WTC11 (cell line): ENCODE measurements around the gene NAXD. TPM values are rescaled to one million over a fixed set of nuclear protein-coding genes. Genes with fewer than 3 reads are reported as not detected.

Experiments
- ATAC-seq: fragments of 200-7000 bp; cut with Tn5 transposase; 2 replicates; pipeline ENCODE4 v1.10.0; 2021; ENCODE audit warnings: mild to moderate bottlenecking, moderate library complexity
- CTCF ChIA-PET: fragments of 300-600 bp; sonication (Branson Sonifier 250); formaldehyde crosslinking; loops from one replicate; lab custom pipeline; 2021; ENCODE audit warnings: antibody characterized with exemption; lab: Charles Lee
- POLR2A ChIA-PET: fragments of 350-600 bp; sonication (Branson Sonifier 250); formaldehyde crosslinking; loops from one replicate; lab custom pipeline; 2021; ENCODE audit warnings: antibody characterized with exemption; lab: Charles Lee
- DNase-seq: peaks from one replicate; pipeline ENCODE4 v3.0.0; 2021; ENCODE audit warnings: low spot score
- H3K27ac Mint-ChIP-seq: 2 replicates; pipeline ENCODE4 v1.8.0; 2021; ENCODE audit warnings: mixed read lengths
- H3K27me3 Mint-ChIP-seq: 2 replicates; pipeline ENCODE4 v1.8.0; 2021; ENCODE audit warnings: low read depth, mild to moderate bottlenecking, moderate library complexity, mixed read lengths
- H3K36me3 Mint-ChIP-seq: 2 replicates; pipeline ENCODE4 v1.8.0; 2021; ENCODE audit warnings: mixed read lengths
- H3K4me1 Mint-ChIP-seq: 2 replicates; pipeline ENCODE4 v1.8.0; 2022; ENCODE audit warnings: mixed read lengths
- H3K4me3 Mint-ChIP-seq: 2 replicates; pipeline ENCODE4 v1.8.0; 2021; ENCODE audit warnings: mild to moderate bottlenecking, moderate library complexity, mixed read lengths
- H3K9me3 Mint-ChIP-seq: 2 replicates; pipeline ENCODE4 v1.8.0; 2021; ENCODE audit warnings: mixed read lengths
- AFF4 ChIP-seq: sonication (generic); formaldehyde crosslinking; IDR thresholded peaks from 2 replicates; pipeline ENCODE4 v1.8.1; 2023; ENCODE audit warnings: mild to moderate bottlenecking, missing genetic modification reagents, borderline replicate concordance
- AR ChIP-seq: fragments of 250-450 bp; sonication (Bioruptor Pico); IDR thresholded peaks from 2 replicates; pipeline ENCODE4 v1.9.0; 2021; ENCODE audit warnings: mild to moderate bottlenecking
- CBFB ChIP-seq: sonication (generic); formaldehyde crosslinking; IDR thresholded peaks from 2 replicates; pipeline ENCODE4 v1.8.1; 2022; ENCODE audit warnings: mild to moderate bottlenecking, low read depth, missing genetic modification reagents
- CREB1 ChIP-seq: sonication (generic); formaldehyde crosslinking; IDR thresholded peaks from 2 replicates; pipeline ENCODE4 v1.8.0; 2023; ENCODE audit warnings: mild to moderate bottlenecking, missing genetic modification reagents
- E2F4 ChIP-seq: sonication (generic); formaldehyde crosslinking; IDR thresholded peaks from 2 replicates; pipeline ENCODE4 v1.8.1; 2022; ENCODE audit warnings: low read depth, mild to moderate bottlenecking, moderate library complexity, missing genetic modification reagents, borderline replicate concordance
- ELF4 ChIP-seq: sonication (generic); formaldehyde crosslinking; IDR thresholded peaks from 2 replicates; pipeline ENCODE4 v1.8.1; 2022; ENCODE audit warnings: low read depth, mild to moderate bottlenecking, moderate library complexity, missing genetic modification reagents
- ETV6 ChIP-seq: sonication (generic); formaldehyde crosslinking; IDR thresholded peaks from 2 replicates; pipeline ENCODE4 v1.8.1; 2022; ENCODE audit warnings: mild to moderate bottlenecking, missing genetic modification reagents
- IRF2 ChIP-seq: sonication (generic); formaldehyde crosslinking; IDR thresholded peaks from 2 replicates; pipeline ENCODE4 v1.8.0; 2022; ENCODE audit warnings: low read depth, missing genetic modification reagents, borderline replicate concordance
- MLX ChIP-seq: sonication (generic); formaldehyde crosslinking; IDR thresholded peaks from 2 replicates; pipeline ENCODE4 v1.8.1; 2023; ENCODE audit warnings: mild to moderate bottlenecking, missing genetic modification reagents, moderate library complexity
- MYBL2 ChIP-seq: sonication (generic); formaldehyde crosslinking; IDR thresholded peaks from 2 replicates; pipeline ENCODE4 v1.8.1; 2023; ENCODE audit warnings: mild to moderate bottlenecking, moderate library complexity, missing genetic modification reagents
- NFATC4 ChIP-seq: fragments of 250-450 bp; sonication (Bioruptor Pico); IDR thresholded peaks from 2 replicates; pipeline ENCODE4 v1.9.0; 2021; ENCODE audit warnings: mild to moderate bottlenecking
- NR1H2 ChIP-seq: sonication (generic); formaldehyde crosslinking; IDR thresholded peaks from 2 replicates; pipeline ENCODE4 v1.9.0; 2021; ENCODE audit warnings: mild to moderate bottlenecking, moderate library complexity, missing genetic modification reagents
- NR2C2 ChIP-seq: sonication (generic); formaldehyde crosslinking; IDR thresholded peaks from 2 replicates; pipeline ENCODE4 v1.8.0; 2022; ENCODE audit warnings: mild to moderate bottlenecking, missing genetic modification reagents
- OVOL2 ChIP-seq: fragments of 250-450 bp; sonication (Bioruptor Pico); IDR thresholded peaks from 2 replicates; pipeline ENCODE4 v1.9.0; 2021; ENCODE audit warnings: mild to moderate bottlenecking, borderline replicate concordance
- PRRX2 ChIP-seq: fragments of 250-450 bp; sonication (Bioruptor Pico); IDR thresholded peaks from 2 replicates; pipeline ENCODE4 v1.8.0; 2021; ENCODE audit warnings: mild to moderate bottlenecking
- RORB ChIP-seq: fragments of 250-450 bp; sonication (Bioruptor Pico); IDR thresholded peaks from 2 replicates; pipeline ENCODE4 v1.9.0; 2021; ENCODE audit warnings: mild to moderate bottlenecking
- STAT6 ChIP-seq: sonication (generic); formaldehyde crosslinking; conservative IDR thresholded peaks from 2 replicates; pipeline ENCODE4 v1.8.1; 2023; ENCODE audit warnings: mild to moderate bottlenecking, low read depth, missing genetic modification reagents, moderate library complexity
- TEAD1 ChIP-seq: sonication (generic); formaldehyde crosslinking; IDR thresholded peaks from 2 replicates; pipeline ENCODE4 v1.8.0; 2022; ENCODE audit warnings: mild to moderate bottlenecking, missing genetic modification reagents
- ZBTB43 ChIP-seq: sonication (generic); formaldehyde crosslinking; IDR thresholded peaks from 2 replicates; pipeline ENCODE4 v1.8.1; 2023; ENCODE audit warnings: mild to moderate bottlenecking, missing genetic modification reagents
- ZNF121 ChIP-seq: sonication (generic); formaldehyde crosslinking; IDR thresholded peaks from 2 replicates; pipeline ENCODE4 v1.8.0; 2023; ENCODE audit warnings: missing genetic modification reagents
- ZNF232 ChIP-seq: sonication (generic); formaldehyde crosslinking; IDR thresholded peaks from 2 replicates; pipeline ENCODE4 v1.8.0; 2022; ENCODE audit warnings: mild to moderate bottlenecking, missing genetic modification reagents
- ZNF317 ChIP-seq: sonication (generic); formaldehyde crosslinking; IDR thresholded peaks from 2 replicates; pipeline ENCODE4 v1.8.1; 2023; ENCODE audit warnings: low read depth, mild to moderate bottlenecking, moderate library complexity, missing genetic modification reagents, borderline replicate concordance
- ZNF423 ChIP-seq: fragments of 250-450 bp; sonication (Bioruptor Pico); IDR thresholded peaks from 2 replicates; pipeline ENCODE4 v2.1.2; 2022; ENCODE audit warnings: mild to moderate bottlenecking, moderate library complexity
- total RNA-seq: library from RNA; stranded (reverse); gene quantifications from 3 replicates; pipeline ENCODE4 v1.2.3, GENCODE V29; 2021

Gene NAXD
- total RNA-seq, 1 experiment from 2014 or later, result 29.3 TPM

GRCh38 chr13:110646442-110647364 is 31.4 kb downstream of the NAXD start:
- Mint-ChIP-seq H3K27me3 (no peaks in the 10 kb centered on the region), H3K4me3 (no peak overlapping the region), H3K36me3 (peaks cover 12% of the 10 kb centered on the region; the same call in 1 of the 2 replicates), H3K9me3 (no peaks in the 10 kb centered on the region), H3K4me1 (peaks cover 4% of the 10 kb centered on the region), H3K27ac (no peak overlapping the region)
- no peak for DNase-seq
- no peak for TF ChIP-seq NFATC4 (CRISPR knock-in tag)
- TF ChIP-seq AFF4 (CRISPR knock-in tag), result no peak
- no peak for TF ChIP-seq MLX (CRISPR knock-in tag)
- TF ChIP-seq ELF4, result no peak
- no peak for TF ChIP-seq ETV6
- TF ChIP-seq PRRX2 (CRISPR knock-in tag), result no peak
- no peak for TF ChIP-seq NR1H2 (CRISPR knock-in tag)
- TF ChIP-seq CREB1 (CRISPR knock-in tag), result no peak
- no peak for TF ChIP-seq ZNF232 (CRISPR knock-in tag)
- no peak for TF ChIP-seq ZNF121 (CRISPR knock-in tag)
- TF ChIP-seq ZNF317 (CRISPR knock-in tag), result no peak
- TF ChIP-seq TEAD1 (CRISPR knock-in tag), result no peak
- ChIA-PET POLR2A (no interaction called here), CTCF (interaction anchor here (0.8 to 1.3 kb wide), 2 partner anchors 20 to 53 kb away, joined by 3 to 4 read pairs; no protein-coding TSS in a partner anchor)
- ATAC-seq, result no peak

- TF ChIP-seq RORB (CRISPR knock-in tag), result no peak
- TF ChIP-seq ZNF232 (CRISPR knock-in tag), result no peak
- TF ChIP-seq AR (CRISPR knock-in tag), result no peak
- no peak for TF ChIP-seq ZNF423 (CRISPR knock-in tag)
- TF ChIP-seq OVOL2 (CRISPR knock-in tag), result no peak
- TF ChIP-seq ZBTB43 (CRISPR knock-in tag), result no peak
- no peak for TF ChIP-seq STAT6 (CRISPR knock-in tag)
- TF ChIP-seq E2F4, result no peak
- TF ChIP-seq NR2C2 (CRISPR knock-in tag), result no peak
- no peak for TF ChIP-seq IRF2 (CRISPR knock-in tag)
- no peak for TF ChIP-seq TEAD1 (CRISPR knock-in tag)
- TF ChIP-seq CBFB, result no peak
- no peak for TF ChIP-seq MYBL2 (CRISPR knock-in tag)
- peaks cover 4% of the 10 kb centered on the region for H3K4me1 Mint-ChIP-seq
- no peak overlapping the region for H3K27ac Mint-ChIP-seq
- ChIA-PET POLR2A (no interaction called here), CTCF (interaction anchor here (1.8 kb wide), 1 partner anchor 191 kb away, joined by 6 read pairs; no protein-coding TSS in a partner anchor)
- H3K36me3 Mint-ChIP-seq, result peaks cover 12% of the 10 kb centered on the region; the same call in 1 of the 2 replicates
- no peaks in the 10 kb centered on the region for H3K9me3 Mint-ChIP-seq
- H3K27me3 Mint-ChIP-seq, result no peaks in the 10 kb centered on the region
- DNase-seq (no peak), ATAC-seq (no peak)
- no peak overlapping the region for H3K4me3 Mint-ChIP-seq
Measured at GRCh38 chr13:110647365-110647737, 32.0 kb downstream of the NAXD start.
